SIG-M5 (cell line): ENCODE results near the gene FNIP2.
"Not testable (repeated sequence)": the region's sequence is repeated elsewhere in the genome, so short reads cannot be mapped to it uniquely, and the experiment has no call there.

ENCODE experiments used
- DNase-seq: peaks from one replicate; lab custom pipeline; 2025; lab: John Stamatoyannopoulos, UW

Gene FNIP2

DNA sequence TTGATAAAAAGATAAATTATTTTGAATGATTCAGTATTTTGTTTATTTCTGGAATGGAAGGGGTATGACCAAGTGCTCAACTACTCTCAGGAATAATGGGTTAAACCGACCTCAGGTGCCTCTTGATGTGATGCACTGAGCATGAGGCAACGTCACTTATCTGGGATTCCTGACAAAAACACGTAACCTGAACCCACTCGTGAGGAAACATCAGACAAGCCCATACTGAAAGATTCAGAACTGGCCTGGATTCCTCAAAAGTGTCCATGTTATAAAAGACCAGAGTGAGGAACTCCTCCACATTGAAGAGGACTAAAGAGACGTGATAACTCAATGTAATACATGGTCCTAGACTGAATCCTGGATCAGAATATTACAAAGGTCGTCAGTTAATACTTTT, 144.0 kb downstream of the FNIP2 start:
- DNase-seq = no peak

DNA sequence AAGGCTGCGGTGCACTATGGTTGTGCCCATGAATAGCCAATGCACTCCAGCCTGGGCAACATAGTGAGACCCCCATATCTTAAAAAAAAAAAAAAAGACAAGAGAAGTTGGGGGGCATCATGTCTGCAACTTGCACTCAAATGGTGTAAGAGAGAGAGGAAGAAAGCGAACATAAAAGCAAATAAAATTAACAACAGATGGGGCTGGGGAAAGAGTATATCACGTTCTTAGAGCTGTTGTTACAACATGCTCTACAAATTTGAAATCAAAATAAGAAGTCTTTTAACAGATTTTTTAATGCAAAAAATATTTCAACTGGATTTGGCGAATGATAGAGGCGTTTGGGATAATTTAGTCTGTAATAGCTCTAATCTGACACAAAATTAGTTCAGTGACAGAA, 144.9 kb downstream of the FNIP2 start:
- no peak for DNase-seq

DNA sequence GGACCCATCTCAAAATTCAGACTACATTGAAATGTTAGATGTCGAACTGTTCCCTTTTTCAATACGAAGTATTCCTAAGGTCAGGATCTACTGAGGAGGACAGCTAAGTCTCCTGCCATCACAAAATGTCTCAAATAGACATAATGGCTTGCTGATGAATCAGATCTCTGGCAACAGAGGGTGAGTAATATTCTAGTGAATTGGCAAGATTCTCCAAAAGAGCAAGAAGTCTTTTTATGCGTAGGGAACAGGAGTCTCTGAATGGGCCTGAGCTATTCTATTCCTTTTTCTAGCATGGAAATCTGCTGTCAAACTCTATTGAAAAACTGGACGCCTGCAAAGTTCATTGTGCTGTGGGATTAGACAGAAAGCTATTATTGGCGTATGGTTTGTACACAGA, 145.4 kb downstream of the FNIP2 start:
- DNase-seq = no peak

DNA sequence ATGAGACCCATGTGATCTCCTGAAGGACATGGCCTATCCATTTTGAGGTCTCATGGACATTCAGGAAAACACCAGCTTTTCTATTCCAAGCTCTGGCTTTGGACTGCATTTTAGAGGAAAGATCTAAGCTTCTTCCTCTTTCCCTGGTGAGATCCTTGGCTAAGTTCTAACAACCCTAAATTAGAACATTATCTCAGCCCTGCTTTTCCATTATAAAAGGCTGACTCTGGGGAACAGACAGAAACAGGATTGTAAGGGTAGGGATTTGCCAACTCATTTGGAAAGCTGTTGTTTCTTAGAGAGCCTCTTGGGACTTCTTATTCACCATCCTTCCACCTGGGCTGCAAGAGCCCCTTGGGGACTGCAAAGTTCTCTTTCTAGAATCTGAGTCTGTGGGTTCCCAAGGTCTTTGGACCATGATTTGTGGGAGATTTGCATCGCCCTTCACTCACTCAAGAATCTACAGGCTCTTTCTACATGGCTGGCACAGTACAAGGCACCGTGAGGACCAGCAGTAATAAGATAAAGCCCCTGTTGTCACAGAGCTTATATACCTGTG, 146.9 kb downstream of the FNIP2 start:
- DNase-seq = no peak

DNA sequence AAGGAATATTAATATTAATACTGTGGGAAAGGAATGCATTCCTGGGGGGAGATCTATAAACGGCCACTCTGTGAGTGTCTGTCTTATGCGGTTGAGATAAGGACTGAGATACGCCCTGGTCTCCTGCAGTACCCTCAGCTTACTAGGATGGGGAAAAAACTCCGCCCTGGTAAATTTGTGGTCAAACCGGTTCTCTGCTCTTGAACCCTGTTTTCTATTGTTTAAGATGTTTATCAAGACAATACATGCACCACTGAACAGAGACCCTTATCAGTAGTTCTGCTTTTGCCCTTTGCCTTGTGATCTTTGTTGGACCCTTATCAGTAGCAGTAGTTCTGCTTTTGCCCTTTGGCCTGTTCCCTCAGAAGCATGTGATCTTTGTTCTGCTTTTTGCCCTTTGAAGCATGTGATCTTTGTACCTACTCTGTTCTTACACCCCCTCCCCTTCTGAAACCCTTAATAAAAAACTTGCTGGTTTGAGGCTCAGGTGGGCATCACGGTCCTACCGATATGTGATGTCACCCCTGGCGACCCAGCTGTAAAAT, 151.7 kb downstream of the FNIP2 start:
- DNase-seq = not testable (repeated sequence)

DNA sequence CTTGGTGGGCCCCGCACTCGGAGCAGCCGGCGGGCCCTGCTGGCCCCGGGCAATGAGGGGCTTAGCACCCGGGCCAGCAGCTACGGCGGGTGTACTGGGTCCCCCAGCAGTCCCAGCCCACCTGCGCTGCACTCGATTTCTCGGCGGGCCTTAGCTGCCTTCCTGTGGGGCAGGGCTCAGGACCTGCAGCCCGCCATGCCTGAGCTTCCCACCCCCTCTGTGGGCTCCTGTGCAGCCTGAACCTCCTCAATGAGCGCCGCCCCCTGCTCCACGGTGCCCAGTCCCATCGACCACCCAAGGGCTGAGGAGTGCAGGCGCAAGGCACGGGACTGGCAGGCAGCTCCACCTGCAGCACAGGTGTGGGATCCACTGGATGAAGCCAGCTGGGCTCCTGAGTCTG, 158.9 kb downstream of the FNIP2 start:
- not testable (repeated sequence) for DNase-seq

DNA sequence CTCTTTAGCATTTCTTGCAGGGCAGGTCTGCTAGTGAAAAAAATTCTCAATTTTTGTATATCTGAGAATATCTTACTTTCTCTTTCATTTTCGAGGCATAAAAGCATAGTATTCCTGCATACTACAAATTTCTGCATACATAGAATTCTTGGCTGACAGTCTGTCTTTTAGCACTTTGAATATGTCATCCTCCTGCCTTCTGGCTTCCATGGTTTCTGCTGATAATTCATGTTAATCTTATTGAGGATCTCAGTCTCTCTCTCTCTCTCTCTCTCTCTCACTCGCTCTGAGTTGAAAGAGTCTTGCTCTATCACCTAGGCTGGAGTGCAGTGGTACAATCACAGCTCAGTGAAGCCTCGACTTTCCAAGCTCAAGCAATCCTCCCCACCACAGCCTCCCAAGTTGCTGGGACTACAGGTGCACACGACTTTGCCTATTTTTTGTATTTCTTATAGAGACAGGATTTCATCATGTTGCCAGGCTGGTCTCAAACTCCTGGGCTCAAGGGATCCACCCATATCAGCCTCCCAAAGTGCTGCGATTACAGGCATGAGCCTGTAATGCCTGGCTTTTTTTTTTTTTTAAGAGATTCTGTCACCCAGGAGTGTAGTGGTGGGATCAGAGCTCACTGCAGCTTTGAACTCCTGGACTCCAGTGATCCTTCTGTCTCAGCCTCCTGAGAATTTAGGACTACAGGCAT, 161.3 kb downstream of the FNIP2 start:
- no peak for DNase-seq

DNA sequence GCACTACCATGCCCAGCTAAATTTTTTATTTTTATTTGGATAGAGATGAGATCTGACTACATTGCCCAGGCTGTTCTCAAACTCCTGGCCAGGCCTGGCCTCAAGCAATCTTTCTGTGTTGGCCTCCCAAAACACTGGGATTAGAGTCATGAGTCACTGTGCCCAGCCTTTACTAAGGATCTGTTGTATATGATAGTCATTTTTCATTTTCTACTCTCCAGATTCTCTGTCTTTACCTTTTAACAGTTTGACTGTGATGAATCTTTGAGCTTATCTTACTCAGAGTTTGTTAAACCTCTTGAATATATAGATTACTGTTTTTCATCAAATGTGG, 161.8 kb downstream of the FNIP2 start:
- no peak for DNase-seq

DNA sequence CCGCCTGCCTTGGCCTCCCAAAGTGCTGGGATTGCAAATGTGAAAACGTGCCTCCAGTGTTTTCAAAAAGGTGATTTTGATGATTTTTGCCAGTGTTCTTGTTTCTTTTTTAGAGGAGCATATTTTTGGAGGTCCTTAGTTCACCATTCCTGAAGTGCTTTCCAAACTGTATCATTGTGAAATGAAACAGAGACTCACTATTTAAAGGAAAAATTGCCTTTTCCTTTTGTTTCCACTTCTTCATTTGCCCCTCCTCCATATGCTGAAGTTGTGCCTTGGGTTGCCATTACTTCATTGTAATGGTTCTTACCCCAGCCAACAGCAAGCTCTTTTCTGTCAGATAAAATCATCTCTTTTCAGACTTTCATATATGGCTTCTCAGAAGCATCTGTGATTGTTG, 164.4 kb downstream of the FNIP2 start:
- no peak for DNase-seq

DNA sequence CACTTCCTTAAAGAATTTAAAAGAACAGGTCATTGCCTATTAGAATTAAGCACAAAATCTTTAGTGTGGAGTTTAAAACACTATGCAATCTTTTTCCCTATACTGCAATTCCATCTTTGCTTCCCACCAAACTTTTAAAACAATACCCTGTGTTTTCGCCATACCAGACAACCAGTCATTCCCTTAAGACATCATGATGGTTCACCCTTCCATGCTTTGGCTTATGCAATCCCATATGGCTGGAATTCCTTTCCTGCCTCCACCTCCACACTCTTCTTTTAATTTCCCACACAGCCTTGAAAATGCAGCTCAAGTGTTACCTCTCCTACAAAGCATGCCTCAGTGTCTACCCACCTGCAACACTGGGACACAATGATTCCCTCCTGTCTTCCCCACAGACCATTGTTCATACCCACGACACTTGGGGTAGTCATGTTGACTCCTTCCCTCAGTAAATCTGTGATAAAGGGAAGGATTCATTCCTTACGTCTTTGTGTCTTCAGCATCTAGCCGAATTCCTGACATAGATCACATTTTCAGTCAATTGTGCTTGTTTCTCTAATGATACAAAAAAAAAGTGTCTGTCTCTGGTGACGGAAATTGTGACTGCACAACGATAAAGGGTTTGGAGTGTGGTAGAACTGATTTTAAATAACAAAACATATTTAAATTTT, 166.3 kb downstream of the FNIP2 start:
- DNase-seq = no peak

DNA sequence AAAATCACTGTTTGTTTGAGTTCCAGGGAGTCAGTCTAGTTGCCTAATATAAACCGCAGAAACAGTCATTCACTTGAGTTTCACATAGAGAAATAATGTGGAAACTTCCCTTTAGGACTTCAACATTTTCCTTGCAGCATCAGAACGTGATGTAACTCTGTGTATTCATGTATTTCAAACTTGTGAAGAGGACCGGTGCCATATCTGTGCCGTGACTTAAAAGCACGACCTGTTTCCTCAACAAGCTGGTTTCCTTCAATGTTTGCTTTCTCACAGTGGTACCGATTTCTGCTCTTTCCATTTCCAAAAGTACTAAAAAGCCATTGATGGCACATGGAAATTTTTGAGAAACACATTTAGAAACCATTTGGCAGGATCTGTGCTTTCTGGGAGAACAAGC, 167.4 kb downstream of the FNIP2 start:
- DNase-seq = peak; percentile 84

DNA sequence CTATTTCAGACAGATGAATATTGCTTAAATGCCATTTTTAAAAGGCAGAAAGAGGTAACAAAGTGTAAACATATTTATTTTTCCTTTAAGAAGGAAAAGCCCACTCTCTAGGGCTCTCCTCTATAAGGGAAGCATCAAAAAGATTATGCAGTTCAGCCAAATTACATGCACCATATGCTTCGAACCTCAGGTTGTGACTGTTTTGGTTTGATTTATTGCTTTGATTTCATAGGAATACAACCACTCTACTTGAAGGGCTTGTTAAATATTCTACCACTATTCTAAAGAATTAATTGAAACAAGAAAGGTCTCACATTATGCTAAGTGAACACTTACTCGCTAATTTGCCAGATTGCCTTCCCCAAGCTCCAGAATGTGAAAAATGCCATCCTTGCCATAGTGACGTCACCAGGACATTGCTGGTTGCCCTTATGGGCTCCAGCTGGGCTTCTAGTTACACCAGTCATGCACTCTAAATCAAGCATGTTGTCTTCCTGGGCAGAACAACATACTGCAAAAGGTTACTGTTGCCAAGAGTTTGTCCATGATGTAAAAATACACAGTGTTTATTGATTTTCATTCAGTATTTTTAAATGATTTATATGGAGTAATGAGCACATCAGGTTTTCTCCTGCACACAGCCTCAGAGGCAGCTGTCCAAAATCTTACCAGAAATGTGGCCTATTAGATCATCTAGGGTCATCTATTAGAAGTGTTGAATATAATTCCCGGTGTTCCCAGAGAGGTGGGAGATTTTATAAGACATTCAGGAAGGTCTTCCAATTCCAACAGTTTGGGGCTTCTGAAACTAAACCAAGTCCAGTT, 169.6 kb downstream of the FNIP2 start:
- DNase-seq = no peak

DNA sequence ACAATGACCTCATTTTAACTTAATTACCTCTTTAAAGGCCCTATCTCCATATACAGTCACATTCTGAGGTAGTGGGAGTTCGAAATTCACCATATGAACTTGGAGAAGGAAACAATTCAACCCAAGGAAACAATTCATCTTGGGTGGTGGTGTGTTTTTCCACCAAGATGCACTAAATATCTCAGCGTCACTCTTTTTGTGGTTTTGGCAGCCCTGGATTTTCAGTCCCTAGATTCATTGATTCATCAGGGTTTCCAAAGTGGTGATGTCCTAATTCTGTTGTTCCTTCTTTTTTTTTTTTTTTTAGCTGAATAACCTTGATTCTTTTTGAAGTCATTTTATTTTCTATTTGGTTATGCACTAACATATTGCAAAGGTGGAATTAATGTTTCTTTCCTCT, 171.4 kb downstream of the FNIP2 start:
- no peak for DNase-seq

DNA sequence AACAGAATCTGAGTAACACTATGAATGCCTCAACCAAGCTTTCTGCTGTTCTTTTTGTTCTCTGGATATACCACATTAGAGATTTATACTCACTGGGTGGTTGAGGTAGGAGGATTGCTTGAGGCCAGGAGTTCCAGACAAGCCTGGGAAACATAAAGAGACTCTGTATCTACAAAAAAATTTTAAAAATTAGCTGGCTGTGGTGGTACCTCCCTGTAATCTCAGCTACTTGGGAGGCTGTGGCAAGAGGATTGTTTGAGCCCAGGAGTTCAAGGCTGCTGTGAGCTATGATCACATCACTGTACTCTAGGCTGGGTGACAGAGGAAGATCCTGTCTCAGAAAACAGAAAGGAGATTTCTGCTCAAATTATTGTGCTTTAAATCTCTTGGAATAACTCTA, 172.5 kb downstream of the FNIP2 start:
- no peak for DNase-seq

DNA sequence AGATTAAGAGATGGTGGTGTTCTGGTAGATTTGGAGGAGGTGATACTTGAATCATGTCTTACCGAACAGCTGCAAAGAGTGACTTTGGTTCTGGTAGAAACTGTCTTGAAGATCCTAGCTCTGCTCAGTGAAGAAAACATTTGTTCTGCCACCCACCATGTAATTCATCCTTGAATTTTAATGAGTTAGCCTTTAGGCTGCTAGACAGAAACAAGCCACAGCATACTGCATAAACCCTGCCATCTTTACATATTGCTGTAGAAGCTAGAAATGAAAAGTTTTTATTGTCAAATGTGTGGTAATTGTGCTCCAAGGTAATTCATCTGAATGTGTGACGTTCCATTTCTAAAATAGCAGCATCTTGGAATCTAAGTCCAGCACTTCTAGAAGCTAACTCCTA, 173.1 kb downstream of the FNIP2 start:
- DNase-seq = no peak

DNA sequence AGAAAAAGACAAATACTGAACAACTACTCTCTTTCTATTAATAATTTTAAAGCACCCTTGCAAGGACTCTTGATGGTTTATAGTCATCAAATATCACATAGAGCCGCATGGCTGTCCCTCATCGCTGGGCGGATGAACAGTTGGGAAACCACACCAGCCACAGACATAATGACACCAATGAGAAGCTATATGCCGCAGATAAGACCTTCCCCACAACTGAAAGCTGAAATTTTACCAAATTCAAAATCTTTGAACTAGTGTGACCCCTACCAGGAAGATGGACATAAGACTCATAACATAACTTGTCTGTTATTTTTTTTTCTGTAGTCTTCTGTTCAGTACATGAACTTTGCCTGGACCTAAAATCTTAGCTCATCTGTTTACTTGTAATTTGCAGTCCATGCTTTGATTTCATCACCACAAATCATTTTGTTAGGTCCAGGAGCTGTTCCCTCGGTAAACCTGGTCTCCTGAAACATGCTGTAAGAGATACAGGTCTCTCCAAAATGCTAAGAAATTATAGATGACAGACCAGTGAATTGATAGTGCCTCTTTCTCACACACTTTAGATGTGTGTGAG, 176.8 kb downstream of the FNIP2 start:
- no peak for DNase-seq

DNA sequence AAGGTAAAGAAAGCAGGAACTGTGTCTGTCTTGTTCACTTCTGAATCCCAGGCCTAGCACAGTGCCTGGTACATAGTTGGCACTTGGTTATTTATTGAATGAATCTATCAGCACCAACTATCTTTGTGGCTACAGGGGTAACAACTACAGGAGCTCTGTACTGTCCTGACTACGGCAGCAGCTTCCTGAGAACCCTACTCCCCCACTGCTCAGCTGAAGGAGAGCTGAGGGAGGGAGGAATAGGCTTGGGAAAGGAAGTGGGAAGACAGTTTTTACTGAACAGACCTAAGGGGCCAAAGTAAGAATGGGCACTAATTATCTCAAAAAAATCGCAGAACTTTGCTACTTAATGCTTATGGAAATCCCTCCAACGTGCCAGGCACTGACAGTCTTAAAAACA, 178.0 kb downstream of the FNIP2 start:
- no peak for DNase-seq

DNA sequence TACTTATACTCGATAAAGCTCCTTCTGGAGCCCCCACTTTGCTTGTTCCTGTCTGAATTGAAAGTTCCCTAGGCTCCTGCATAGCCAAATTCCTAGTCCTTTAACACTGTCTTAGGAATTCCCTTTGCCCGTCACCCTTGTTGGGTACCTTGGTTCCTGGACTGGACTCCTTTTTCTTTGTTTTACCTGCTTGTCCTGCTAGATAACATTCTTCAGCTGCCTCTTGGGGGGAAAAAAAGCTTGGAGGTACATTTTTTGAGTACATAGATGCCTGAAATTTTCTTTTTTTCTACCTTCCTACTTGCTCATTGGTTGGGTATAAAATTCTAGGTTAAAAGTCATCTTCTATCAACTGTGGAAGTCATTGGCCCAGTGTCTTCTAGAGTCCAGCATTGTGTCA, 179.2 kb downstream of the FNIP2 start:
- DNase-seq = no peak

DNA sequence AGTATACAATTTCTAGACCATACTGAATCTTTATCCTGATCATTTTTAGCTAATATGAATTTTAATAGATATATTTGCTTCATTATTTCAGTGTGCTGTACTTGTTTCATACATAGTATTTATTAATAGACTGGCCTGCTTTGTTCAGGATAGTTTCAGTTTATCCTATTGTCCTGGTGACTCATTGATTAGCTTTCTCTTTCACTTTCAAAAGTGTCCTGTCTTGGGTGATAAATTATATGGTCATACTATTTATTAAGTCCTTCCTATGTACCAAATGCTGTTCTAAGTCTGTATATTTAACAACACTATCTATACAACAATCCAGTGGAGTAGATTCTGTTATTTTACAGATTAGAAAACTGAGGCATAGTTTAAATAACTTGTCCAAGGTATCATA, 180.3 kb downstream of the FNIP2 start:
- no peak for DNase-seq

DNA sequence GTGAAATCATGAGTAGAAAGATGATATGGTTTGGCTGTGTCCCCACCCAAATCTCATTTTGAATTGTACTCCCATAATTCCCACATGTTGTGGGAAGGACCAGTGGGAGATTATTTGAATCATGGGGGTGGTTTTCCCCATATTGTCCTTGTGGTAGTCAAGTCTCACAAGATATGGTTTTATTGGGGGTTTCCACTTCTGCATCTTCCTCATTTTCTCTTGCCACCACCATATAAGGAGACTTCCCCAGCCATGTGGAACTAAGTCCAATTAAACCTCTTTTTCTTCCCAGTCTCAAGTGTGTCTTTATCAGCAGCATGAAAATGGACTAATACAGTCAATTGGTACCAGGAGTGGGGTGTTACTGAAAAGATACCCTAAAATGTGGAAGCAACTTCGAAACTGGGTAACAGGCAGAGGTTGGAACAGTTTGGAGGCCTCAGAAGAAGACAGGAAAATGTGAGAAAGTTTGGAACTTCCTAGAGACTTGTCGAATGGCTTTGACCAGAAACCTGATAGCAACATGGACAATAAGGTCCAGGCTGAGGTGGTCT, 183.5 kb downstream of the FNIP2 start:
- not testable (repeated sequence) for DNase-seq

DNA sequence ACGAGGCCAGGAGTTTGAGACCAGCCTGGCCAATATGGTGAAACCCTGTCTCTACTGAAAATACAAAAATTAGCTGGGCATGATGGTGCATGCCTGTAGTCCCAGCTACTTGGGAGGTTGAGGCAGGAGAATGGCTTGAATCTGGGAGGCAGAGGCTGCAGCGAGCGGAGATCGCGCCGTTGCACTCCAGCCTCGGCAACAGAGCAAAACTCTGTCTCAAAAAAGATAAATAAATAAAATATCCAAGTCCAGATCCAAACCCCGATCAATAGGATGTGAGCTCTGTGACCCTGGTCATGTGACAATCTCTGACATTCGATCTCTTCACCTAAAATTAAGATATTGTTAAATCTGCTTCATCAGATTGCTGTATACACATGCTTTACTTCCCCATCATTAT, 187.5 kb downstream of the FNIP2 start:
- not testable (repeated sequence) for DNase-seq

DNA sequence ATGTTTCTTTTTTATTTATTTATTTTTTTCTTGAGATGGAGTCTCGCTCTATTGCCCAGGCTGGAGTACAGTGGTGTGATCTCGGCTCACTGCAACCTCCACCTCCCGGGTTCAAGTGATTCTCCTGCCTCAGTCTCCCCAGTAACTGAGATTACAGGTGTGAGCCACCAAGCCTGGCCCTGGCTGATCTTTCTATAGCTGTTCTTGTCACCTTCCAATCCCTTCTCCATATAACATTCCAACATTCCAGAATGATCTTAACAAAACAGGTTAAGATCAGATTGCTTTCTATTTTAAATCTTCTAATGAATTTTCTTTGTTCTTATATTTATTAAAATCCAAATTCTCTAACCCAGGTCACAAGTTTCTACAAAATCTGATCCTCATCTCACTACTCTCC, 188.1 kb downstream of the FNIP2 start:
- DNase-seq = not testable (repeated sequence)
